AG09309 (cell line): ENCODE measurements around the gene GJD3.
"Not testable (repeated sequence)": the region's sequence is repeated elsewhere in the genome, so short reads cannot be mapped to it uniquely, and the experiment has no call there.

Experiments
- DNase-seq: peaks from one replicate; pipeline ENCODE4 v3.0.0-alpha.2; 2010; ENCODE audit warnings: low read depth
- H3K4me3 ChIP-seq: 2 replicates; pipeline ENCODE4 v1.5.1; 2011; ENCODE audit warnings: mild to moderate bottlenecking, low read depth, low read length, moderate library complexity; ENCODE audit not compliant: control insufficient read depth
- TF ChIP-seq, protein P1 (sequence below): IDR thresholded peaks from 2 replicates; pipeline ENCODE4 v1.5.1; 2011; ENCODE audit warnings: mild to moderate bottlenecking, low read depth, low read length, inconsistent platforms; ENCODE audit not compliant: insufficient read depth, control insufficient read depth; ENCODE audit errors: missing control alignments

GJD3 gene

DNA sequence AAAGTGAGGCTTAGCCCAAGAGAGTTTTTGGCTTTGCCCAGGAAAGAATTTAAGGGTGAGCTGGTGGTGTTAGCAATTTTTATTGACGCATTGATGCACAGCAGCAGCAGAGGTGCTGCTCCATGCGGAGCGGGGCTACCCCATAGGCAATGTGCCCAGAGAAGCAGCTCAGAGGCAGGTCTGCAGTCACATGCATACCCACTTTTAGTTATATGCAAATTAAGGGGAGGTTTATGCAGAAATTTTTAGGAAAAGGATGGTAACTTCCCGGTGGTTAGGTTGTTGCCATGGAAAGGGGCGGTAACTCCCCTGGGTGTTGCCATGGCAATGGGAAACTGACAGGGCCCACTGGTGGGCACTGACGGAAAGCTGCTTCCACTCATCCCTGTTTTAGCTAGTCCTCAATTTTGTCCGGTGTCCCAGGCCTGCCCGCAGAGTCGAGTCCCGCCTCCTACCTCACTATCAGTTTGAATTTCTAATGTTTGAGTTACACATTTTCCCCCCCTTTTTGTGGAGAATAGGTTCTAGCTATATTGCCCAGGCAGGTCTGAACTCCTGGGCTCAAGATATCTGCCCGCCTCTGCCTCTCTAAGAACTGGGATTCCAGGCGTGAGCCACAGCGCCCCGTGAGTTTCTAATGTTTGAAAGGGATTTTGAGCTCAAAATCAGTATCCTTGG is 10.4 kb upstream of the GJD3 start:
- DNase-seq, result no peak
- no peak overlapping the region for H3K4me3 ChIP-seq
- TF ChIP-seq, protein P1, sequence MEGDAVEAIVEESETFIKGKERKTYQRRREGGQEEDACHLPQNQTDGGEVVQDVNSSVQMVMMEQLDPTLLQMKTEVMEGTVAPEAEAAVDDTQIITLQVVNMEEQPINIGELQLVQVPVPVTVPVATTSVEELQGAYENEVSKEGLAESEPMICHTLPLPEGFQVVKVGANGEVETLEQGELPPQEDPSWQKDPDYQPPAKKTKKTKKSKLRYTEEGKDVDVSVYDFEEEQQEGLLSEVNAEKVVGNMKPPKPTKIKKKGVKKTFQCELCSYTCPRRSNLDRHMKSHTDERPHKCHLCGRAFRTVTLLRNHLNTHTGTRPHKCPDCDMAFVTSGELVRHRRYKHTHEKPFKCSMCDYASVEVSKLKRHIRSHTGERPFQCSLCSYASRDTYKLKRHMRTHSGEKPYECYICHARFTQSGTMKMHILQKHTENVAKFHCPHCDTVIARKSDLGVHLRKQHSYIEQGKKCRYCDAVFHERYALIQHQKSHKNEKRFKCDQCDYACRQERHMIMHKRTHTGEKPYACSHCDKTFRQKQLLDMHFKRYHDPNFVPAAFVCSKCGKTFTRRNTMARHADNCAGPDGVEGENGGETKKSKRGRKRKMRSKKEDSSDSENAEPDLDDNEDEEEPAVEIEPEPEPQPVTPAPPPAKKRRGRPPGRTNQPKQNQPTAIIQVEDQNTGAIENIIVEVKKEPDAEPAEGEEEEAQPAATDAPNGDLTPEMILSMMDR, result no peak

DNA sequence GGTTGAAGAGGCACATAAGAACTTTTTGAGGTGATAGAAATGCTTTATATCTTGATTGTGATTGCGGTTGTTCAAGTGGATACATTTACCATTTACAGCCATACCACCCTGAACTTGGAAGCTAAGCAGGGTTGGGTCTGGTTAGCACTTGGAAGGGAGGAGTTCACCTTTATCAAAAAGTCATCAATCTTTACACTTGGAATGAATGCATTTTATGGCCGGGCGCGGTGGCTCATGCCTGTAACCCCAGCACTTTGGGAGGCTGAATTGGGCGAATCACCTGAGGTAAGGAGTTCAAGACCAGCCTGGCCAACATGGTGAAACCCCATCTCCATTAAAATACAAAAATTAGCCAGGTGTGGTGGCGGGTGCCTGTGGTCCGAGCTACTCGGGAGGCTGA is 9.5 kb upstream of the GJD3 start:
- no peak overlapping the region for H3K4me3 ChIP-seq
- TF ChIP-seq, protein P1, result no peak
- no peak for DNase-seq

DNA sequence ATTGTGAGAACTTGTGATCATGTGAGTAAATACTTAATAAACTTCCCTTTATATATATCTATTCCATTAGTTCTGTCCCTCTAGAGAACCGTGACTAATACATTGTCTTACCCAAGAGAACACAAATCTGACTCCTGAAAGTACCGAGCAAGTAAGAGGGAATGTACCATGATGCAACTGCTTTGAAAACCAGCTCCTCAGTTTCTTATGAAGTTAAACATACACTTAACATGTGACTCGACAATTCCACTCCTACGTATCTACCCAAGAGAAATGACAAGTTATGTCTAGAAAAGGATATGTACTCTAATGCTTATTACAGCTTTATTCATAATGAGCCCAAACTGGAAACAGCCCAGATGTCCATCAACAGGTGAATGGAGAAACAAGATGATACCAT is 8.8 kb upstream of the GJD3 start:
- TF ChIP-seq, protein P1, result no peak
- no peak overlapping the region for H3K4me3 ChIP-seq
- peak; percentile 57 for DNase-seq

DNA sequence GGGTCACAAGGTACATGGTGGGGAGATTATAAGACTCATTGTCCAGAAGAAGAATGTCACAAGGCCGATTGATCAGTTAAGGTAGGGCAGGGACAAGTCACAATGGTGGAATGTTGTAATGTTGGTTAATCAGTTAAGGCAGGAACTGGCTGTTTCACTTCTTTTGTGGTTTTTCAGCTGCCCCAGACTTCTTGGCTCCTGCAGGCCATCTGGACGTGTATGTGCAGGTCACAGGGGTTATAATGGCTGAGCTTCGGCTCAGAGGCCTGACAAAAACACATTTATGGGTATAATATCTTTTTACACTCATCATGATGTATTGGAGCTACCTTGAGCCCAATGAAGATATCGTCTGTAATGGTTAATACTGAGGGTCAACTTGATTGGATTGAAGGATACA is 8.1 kb upstream of the GJD3 start:
- not testable (repeated sequence) for DNase-seq, H3K4me3 ChIP-seq

DNA sequence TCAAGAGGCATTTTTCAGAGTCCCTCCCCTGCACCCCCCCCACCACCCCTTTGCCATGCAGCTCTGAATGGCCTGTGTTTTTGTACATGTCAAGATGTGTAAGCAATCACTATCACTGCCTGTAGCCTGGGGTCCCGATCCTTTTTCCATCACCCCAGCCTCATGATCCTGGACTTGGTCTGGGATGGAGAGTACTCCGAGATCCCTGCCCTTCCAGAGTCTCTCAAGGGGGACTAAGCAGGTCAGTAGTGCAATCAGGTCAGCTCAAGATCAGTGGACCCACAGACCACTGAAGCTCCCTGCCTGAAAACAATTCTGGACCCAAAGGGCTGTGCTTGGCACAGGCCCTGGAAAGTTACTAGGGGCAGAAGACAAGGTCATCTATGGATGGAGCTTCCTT is 7.5 kb upstream of the GJD3 start:
- no peak overlapping the region for H3K4me3 ChIP-seq
- no peak for DNase-seq
- TF ChIP-seq, protein P1, result no peak

DNA sequence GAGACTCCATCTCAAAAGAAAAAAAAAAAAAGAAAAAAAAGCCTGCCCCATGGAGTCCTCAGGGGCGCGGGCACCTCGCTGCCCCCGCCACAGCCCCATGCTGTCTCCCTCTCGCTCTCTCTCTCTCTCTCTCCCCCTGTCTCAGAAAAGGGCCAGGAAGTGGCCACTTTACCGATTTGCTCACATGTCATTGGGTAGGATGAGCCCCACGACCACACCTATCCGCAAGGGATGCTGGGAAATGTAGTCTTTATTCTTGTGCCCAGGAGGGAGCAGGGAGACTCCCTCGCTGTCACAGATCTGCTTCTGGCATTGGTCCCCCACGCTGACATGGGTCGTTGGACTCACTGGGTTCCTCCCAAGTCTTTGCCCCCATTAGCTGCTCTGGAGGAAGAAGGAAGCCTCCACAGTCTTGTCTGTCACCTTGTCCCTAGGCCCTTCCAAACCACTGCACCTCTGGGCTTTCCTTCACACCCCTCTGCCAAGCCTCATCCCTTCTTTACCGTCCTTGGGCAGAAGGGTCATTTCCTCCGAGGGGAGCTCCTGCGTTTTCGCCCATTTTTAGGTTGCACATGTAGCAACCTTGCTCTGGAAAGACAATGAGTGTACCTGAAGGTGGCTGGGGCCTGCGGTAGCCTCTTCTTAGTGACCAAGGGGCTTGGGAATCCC is 6.9 kb upstream of the GJD3 start:
- DNase-seq, result no peak

DNA sequence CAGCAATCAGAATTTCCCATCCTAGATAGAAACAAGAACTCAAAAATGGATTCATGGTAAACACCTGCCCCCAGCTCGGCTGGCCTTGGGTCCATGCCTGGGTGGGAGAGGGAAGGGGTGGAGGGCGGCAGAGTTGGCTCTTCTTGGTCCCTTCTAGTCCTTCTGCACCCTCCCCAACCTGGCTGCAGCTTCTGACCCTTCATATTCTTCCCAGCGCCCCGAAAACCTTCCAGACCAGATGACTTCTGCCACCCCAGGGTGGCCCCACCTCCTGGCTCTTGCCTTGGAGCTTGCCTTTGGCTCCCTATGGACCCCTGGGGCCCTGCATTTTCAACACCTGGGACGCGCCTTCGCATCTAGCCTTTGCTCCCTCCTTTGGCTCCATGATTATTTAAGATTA is 5.4 kb upstream of the GJD3 start:
- TF ChIP-seq, protein P1, result no peak
- H3K4me3 ChIP-seq, result no peak overlapping the region
- no peak for DNase-seq

More for the DNA sequence above, 6.9 kb upstream of the GJD3 start:
- TF ChIP-seq, protein P1, result no peak
- H3K4me3 ChIP-seq, result no peak overlapping the region

DNA sequence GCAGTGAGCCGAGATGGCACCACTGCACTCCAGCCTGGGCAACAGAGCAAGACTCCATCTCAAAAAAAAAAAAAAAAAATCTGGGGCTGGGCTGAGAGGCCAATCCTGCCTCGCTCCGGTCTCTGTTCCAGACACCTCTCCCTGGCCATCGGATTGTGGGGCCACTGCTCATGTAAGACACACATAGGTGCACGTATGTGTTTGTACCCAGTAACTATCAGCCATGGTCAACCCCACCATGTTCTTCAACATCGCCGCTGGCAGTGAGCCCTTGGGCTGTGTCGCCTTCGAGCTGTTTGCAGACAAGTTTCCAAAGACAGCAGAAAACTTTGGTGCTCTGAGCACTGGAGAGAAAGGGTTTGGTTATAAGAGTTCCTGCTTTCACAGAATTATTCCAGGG is 3.2 kb upstream of the GJD3 start:
- not testable (repeated sequence) for H3K4me3 ChIP-seq, DNase-seq
